Common myeloid progenitor, CD34-positive (primary cell): ENCODE measurements around the gene FASN.
"Not testable (repeated sequence)": the region's sequence is repeated elsewhere in the genome, so short reads cannot be mapped to it uniquely, and the experiment has no call there.

ENCODE experiments used
- CTCF ChIA-PET: fragments of 350-600 bp; sonication (Branson Sonifier 250); formaldehyde crosslinking; loops from one replicate; lab custom pipeline; 2021; ENCODE audit warnings: antibody characterized with exemption; lab: Charles Lee
- POLR2A ChIA-PET: fragments of 350-600 bp; sonication (Branson Sonifier 250); formaldehyde crosslinking; loops from one replicate; lab custom pipeline; 2021; ENCODE audit warnings: antibody characterized with exemption; lab: Charles Lee
- DNase-seq, 3 donors: peaks; one replicate each; pipeline versions ENCODE4 v3.0.0 to v3.0.0-alpha.2; 2013
- H3K27ac ChIP-seq, 2 experiments: 1 replicate in 1 of 2; 2 replicates in 1 of 2; pipeline ENCODE4 v1.7.0; 2013; ENCODE audit warnings: inconsistent platforms in 2 of 2, low read length in 2 of 2, mild to moderate bottlenecking in 2 of 2, low read depth in 1 of 2, moderate library complexity in 1 of 2; ENCODE audit not compliant: severe bottlenecking in 2 of 2, insufficient read depth in 1 of 2, poor library complexity in 1 of 2
- H3K27me3 ChIP-seq, 5 experiments: replicated peaks in 2 of 5; 1 replicate in 3 of 5; 2 replicates in 2 of 5; pipeline versions ENCODE4 v1.6.1 to v1.7.0; 2013; ENCODE audit warnings: low read length in 4 of 5, mild to moderate bottlenecking in 2 of 5, moderate library complexity in 2 of 5, inconsistent platforms in 1 of 5; ENCODE audit not compliant: insufficient read depth in 5 of 5, control insufficient read depth in 4 of 5
- H3K36me3 ChIP-seq, 4 experiments: 1 replicate in 2 of 4; 2 replicates in 2 of 4; pipeline versions ENCODE4 v1.6.1 to v1.7.0; 2013; ENCODE audit warnings: low read length in 3 of 4, control low read depth in 1 of 4, mild to moderate bottlenecking in 1 of 4; ENCODE audit not compliant: control insufficient read depth in 4 of 4, insufficient read depth in 4 of 4
- H3K4me1 ChIP-seq, 4 experiments: 1 replicate in 3 of 4; 2 replicates in 1 of 4; pipeline versions ENCODE4 v1.6.1 to v1.7.1; 2013; ENCODE audit warnings: low read length in 3 of 4, mild to moderate bottlenecking in 3 of 4, control low read depth in 1 of 4, inconsistent platforms in 1 of 4, moderate library complexity in 1 of 4; ENCODE audit not compliant: control insufficient read depth in 4 of 4, insufficient read depth in 4 of 4; ENCODE audit errors: control extremely low read depth in 1 of 4
- H3K4me3 ChIP-seq, 7 experiments: 1 replicate in 4 of 7; 2 replicates in 3 of 7; pipeline versions ENCODE4 v1.5.1 to v1.7.0; 2013; ENCODE audit warnings: mild to moderate bottlenecking in 7 of 7, low read length in 6 of 7, moderate library complexity in 6 of 7, inconsistent platforms in 2 of 7, low read depth in 2 of 7, control low read depth in 1 of 7; ENCODE audit not compliant: insufficient read depth in 4 of 7, control insufficient read depth in 1 of 7; ENCODE audit errors: extremely low read depth in 1 of 7
- H3K9me3 ChIP-seq, 5 experiments: 1 replicate in 4 of 5; 2 replicates in 1 of 5; pipeline versions ENCODE4 v1.6.1 to v1.7.1; 2013; ENCODE audit warnings: low read length in 4 of 5, mild to moderate bottlenecking in 2 of 5, inconsistent platforms in 1 of 5, low read depth in 1 of 5, moderate library complexity in 1 of 5; ENCODE audit not compliant: control insufficient read depth in 4 of 5, insufficient read depth in 2 of 5; ENCODE audit errors: control extremely low read depth in 1 of 5
- WGBS: methylation state at CpG from one replicate; pipeline ENCODE4 v1.1.5; 2013; ENCODE audit not compliant: insufficient coverage; 5-methylcytosine and 5-hydroxymethylcytosine counted together

FASN gene

DNA sequence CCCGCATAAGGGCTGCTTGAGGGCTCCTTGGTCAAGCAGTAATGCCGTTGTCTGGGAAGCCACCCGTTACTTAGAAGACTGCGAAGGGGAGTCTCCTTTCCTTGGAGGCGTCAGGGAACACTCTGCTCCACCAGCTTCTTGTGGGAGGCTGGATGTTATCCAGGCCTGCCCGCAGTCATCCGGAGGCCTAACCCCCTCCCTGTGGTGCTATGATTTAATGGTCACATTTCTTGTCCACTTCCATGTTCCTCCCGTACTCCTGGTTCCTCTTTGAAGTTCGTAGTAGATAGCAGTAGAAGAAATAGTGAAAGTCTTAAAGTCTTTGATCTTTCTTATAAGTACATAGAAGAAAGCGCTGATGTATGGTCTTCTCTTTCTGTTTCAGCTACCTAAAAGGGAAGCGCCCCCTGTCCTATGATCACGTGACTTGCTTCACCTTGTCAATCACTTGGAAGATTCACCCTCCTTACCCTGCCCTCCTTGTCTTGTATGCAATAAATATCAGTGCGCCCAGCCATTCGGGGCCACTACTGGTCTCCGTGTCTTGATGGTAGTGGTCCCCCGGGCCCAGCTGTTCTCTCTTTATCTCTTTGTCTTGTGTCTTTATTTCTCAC lies 59.1 kb downstream of the FASN start:
- DNase-seq, H3K27me3 ChIP-seq, H3K9me3 ChIP-seq, H3K27ac ChIP-seq, POLR2A ChIA-PET, H3K4me3 ChIP-seq: not testable (repeated sequence)
- peaks cover 0 to 17% (median 15%) of the 10 kb centered on the region in 4 experiments for H3K4me1 ChIP-seq
- H3K36me3 ChIP-seq: peaks cover 0 to 14% (median 2%) of the 10 kb centered on the region in 4 experiments
- CTCF ChIA-PET: interaction anchor here (0.8 to 1.1 kb wide), 3 partner anchors 9 to 27 kb away, joined by 3 to 4 read pairs (median 3); no protein-coding TSS in a partner anchor
- 91% methylated on average over 10 of the region's 16 CpGs for WGBS

DNA sequence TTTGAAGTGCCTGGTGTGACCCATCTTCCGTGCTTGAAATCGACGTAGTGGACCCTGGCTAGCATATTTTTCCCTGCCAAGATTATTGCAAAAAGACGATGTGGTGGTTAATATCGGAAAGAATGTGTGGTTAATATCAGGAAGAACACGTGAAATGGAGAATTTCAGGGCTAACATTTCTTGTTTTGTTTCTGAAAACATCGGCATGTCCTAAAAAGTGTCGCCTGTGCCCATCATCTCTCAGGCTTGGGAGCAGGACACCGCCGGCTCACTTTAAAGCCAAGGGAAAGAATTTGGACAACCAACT lies 60.2 kb downstream of the FASN start:
- ChIA-PET POLR2A (interaction anchor here (0.8 to 1.0 kb wide), 3 partner anchors 60 to 61 kb away, joined by 3 to 5 read pairs (median 4); partner anchors contain the start of genes ASPSCR1 and FASN), CTCF (interaction anchor here (0.8 to 1.6 kb wide), 15 partner anchors 8 to 163 kb away, joined by 3 to 8 read pairs (median 3); partner anchors contain the start of gene DUS1L)
- Histone ChIP-seq H3K4me1 (peaks cover 0 to 17% (median 15%) of the 10 kb centered on the region in 4 experiments), H3K36me3 (peaks cover 0 to 14% (median 2%) of the 10 kb centered on the region in 4 experiments), H3K27ac (no peak overlapping the region), H3K4me3 (peak overlapping the region in 6 of 7 experiments; percentile 35 to 83 (median 72)), H3K27me3 (no peaks in the 10 kb centered on the region), H3K9me3 (no peaks in the 10 kb centered on the region)
- DNase-seq: no peak
- WGBS: 8% methylated on average over 10 of the region's 10 CpGs

DNA sequence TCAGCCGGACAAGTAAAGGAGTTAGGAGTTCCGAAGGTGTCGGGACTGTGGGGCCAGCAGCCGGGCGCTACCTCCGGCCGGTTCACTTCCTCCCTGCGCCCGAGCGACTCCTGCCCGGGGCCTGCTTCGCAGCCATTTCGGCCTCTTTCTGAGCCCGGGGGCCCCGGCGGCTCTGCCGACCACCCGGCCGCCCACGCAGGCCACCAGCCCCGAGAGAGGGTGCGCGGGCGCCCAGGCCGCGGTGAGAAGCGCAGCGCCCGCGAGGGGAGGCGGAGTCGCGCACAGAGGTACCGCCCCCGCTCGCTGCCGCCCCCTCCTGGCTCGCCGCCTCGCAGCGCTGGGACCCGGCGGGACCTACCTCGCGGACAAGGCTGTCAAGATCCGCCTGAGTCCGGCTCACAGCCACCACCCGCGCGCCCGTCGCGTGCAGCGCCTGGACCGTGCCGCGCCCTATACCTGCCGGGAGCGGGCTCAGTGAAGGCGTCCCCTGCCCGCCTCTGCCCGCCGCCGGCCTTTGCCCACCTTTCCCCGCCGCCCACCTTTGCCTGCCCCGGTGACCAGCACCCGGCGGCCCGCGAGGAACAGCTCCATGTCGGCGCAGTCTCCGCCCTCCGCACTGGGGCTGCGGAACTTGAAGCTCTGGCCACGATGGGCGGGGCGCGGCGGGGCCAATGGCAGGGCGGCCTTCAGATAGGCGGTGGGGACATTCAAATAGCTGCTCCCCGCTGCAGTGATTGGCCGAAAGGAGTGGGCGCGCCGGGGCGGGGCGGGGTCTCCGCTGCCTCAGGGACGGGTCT lies 60.7 kb downstream of the FASN start, which contains the start of gene DCXR:
Gene DCXR, minus strand, starts transcription at position 606 of the 797 bp plus-strand sequence. Its CDS starts 15 bp downstream, at position 591.
- POLR2A ChIA-PET: interaction anchor here (0.8 to 1.0 kb wide), 3 partner anchors 60 to 61 kb away, joined by 3 to 5 read pairs (median 4); partner anchors contain the start of genes ASPSCR1 and FASN
- Histone ChIP-seq H3K27ac (peak within 1 kb of the TSS in 1 of 2 experiments; percentile 66), H3K9me3 (no peaks in the 10 kb centered on the region), H3K4me3 (peak within 1 kb of the TSS; percentile 40 to 83 (median 74)), H3K36me3 (peaks cover 0 to 14% (median 2%) of the 10 kb centered on the region in 4 experiments), H3K4me1 (peaks cover 0 to 23% (median 19%) of the 10 kb centered on the region in 4 experiments), H3K27me3 (no peaks in the 10 kb centered on the region)
- peak; percentile 96 to 98 (median 97) for DNase-seq
- 0% methylated on average over 92 of the region's 92 CpGs for WGBS
- CTCF ChIA-PET: interaction anchor here (0.8 to 1.6 kb wide), 15 partner anchors 9 to 164 kb away, joined by 3 to 8 read pairs (median 3); partner anchors contain the start of gene DUS1L

DNA sequence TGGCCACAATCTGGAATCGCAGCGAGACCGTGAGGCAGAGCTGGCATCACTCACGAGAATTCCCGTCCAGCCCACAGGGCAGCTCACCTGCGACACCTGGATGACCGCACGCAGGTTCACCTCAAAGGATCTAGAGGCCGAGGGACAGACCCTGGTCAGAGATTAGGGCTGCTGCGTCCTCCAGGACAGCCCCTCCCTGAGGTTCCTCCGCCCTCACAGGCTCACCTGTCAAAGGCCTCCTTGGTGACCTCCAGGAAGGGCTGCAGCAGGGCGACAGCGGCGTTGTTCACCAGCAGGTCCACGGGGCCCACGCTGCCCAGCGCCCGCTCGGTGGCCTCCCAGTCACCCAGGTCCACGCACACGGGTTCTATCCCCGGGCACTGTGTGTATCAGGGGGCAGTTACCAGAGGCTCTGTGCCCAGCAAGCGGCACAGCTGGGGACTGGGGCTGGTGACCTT lies 61.4 kb downstream of the FASN start:
- ChIA-PET POLR2A (no interaction called here), CTCF (interaction anchor here (1.0 kb wide), 2 partner anchors 68 to 70 kb away, joined by 3 to 4 read pairs; no protein-coding TSS in a partner anchor)
- Histone ChIP-seq H3K9me3 (no peaks in the 10 kb centered on the region), H3K36me3 (peaks cover 0 to 14% (median 2%) of the 10 kb centered on the region in 4 experiments), H3K4me3 (peak overlapping the region; percentile 40 to 83 (median 74)), H3K27me3 (no peaks in the 10 kb centered on the region), H3K4me1 (peaks cover 0 to 27% (median 24%) of the 10 kb centered on the region in 4 experiments), H3K27ac (peak overlapping the region in 1 of 2 experiments; percentile 66)
- DNase-seq: no peak
- 61% methylated on average over 16 of the region's 23 CpGs for WGBS

DNA sequence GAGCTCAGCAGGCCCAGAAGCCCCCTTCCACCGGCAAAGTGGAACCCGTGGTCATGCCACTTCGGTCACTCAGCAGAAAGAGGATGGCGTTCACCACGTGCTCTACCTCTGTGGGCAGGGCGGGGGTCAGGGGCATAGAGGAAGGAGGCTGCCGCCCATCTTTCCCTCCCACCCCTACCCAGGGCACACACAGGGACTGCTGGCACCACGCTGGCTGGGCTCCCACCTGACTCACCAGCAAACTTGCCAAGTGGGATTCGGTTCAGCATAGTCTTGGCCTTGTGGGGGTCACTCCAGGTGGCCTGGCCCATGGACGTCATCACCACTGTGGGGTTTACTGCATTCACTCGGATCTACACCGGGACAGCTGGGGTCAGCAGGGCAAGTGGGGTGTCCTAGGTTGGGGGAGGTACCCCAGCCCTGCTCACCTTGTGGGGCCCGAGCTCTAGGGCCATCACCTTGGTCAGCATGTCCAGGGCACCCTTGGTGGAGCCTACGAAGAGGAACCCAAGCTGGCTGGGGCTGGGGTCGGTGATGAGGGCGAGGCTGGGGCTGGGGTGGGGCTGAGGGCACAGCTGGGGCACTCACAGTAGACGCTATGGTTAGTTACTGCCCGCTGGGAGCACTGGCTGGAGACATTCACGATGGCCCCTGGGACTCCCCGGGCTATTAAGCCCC lies 61.9 kb downstream of the FASN start:
- no peak overlapping the region for H3K27ac ChIP-seq
- peak overlapping the region in 6 of 7 experiments; percentile 59 to 83 (median 78) for H3K4me3 ChIP-seq
- DNase-seq: no peak
- 94% methylated on average over 17 of the region's 20 CpGs for WGBS
- H3K27me3 ChIP-seq: no peaks in the 10 kb centered on the region
- ChIA-PET CTCF (interaction anchor here (0.8 to 1.4 kb wide), 4 partner anchors 16 to 108 kb away, joined by 3 to 4 read pairs (median 3); no protein-coding TSS in a partner anchor), POLR2A (no interaction called here)
- H3K4me1 ChIP-seq: peaks cover 0 to 29% (median 24%) of the 10 kb centered on the region in 4 experiments
- H3K36me3 ChIP-seq: peaks cover 0 to 14% (median 2%) of the 10 kb centered on the region in 4 experiments
- H3K9me3 ChIP-seq: no peaks in the 10 kb centered on the region

DNA sequence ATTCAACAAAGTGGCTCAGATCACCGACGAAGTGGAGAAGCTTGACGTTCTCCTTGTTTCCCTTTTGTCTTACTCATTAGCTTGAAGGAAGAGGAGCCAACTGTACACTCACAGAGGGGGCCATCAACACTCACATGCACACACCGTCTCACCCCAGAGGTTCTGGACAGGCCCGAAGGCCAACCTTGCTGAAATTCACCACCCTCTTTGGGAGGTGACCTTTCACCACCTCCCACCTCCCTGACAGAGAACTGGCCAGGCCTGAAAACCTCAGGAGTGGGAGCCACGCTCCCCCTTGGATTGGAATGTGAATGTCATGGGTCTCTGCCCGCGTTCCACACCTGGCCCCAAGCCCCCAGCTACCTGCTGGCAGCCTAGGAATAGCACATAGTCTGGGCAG lies 62.5 kb downstream of the FASN start:
- POLR2A ChIA-PET: no interaction called here

More for the DNA sequence above, 62.5 kb downstream of the FASN start:
- WGBS: 95% methylated on average over 8 of the region's 8 CpGs
- Histone ChIP-seq H3K4me3 (no peak overlapping the region), H3K9me3 (no peaks in the 10 kb centered on the region), H3K36me3 (peaks cover 0 to 14% (median 2%) of the 10 kb centered on the region in 4 experiments), H3K27me3 (no peaks in the 10 kb centered on the region), H3K4me1 (peaks cover 0 to 35% (median 30%) of the 10 kb centered on the region in 4 experiments), H3K27ac (no peak overlapping the region)
- no peak for DNase-seq
- CTCF ChIA-PET: interaction anchor here (0.8 to 1.4 kb wide), 3 partner anchors 10 to 109 kb away, joined by 3 read pairs; no protein-coding TSS in a partner anchor
